DND-41 (cell line): ENCODE data around the gene PDE6A.

Source experiments
- EZH2 ChIP-seq: IDR thresholded peaks from 3 replicates; pipeline ENCODE4 v1.6.1; 2012; ENCODE audit warnings: borderline replicate concordance, low read depth, mild to moderate bottlenecking, moderate library complexity, low read length, inconsistent platforms; ENCODE audit not compliant: severe bottlenecking
- TF ChIP-seq, protein P1 (sequence below): IDR thresholded peaks from 2 replicates; pipeline ENCODE4 v1.5.1; 2012; ENCODE audit warnings: borderline replicate concordance, low read length, moderate library complexity, mild to moderate bottlenecking; ENCODE audit not compliant: poor library complexity, severe bottlenecking; ENCODE audit errors: extremely low read depth

DNA sequence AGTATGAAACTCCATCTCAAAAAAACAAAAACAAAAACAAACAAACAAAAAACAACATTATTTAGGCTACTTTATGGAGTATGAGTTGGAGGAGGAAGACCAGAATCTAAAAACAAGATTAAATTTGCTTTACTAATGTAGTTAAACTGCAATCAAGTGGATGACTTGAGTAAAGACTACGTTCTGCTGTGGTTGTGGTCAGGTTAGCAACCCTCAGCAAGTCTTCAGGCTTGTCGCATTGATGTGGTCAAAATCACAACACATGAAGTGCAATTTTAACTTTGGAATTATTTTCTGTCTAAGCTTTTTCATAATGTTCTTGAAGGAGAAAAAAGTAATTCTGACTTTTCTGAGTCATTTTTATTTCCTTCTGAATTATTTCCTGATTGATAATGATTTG lies 43.1 kb downstream of the PDE6A start:
- TF ChIP-seq, protein P1, sequence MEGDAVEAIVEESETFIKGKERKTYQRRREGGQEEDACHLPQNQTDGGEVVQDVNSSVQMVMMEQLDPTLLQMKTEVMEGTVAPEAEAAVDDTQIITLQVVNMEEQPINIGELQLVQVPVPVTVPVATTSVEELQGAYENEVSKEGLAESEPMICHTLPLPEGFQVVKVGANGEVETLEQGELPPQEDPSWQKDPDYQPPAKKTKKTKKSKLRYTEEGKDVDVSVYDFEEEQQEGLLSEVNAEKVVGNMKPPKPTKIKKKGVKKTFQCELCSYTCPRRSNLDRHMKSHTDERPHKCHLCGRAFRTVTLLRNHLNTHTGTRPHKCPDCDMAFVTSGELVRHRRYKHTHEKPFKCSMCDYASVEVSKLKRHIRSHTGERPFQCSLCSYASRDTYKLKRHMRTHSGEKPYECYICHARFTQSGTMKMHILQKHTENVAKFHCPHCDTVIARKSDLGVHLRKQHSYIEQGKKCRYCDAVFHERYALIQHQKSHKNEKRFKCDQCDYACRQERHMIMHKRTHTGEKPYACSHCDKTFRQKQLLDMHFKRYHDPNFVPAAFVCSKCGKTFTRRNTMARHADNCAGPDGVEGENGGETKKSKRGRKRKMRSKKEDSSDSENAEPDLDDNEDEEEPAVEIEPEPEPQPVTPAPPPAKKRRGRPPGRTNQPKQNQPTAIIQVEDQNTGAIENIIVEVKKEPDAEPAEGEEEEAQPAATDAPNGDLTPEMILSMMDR = no peak
- TF ChIP-seq EZH2 = no peak
